ENCODE results near the gene EPC2. TPM values are rescaled to one million over a fixed set of nuclear protein-coding genes. Genes with fewer than 3 reads are reported as not detected.

Gene EPC2
- 51.2 TPM for total RNA-seq

- DNase-seq (ENCODE audit: low spot score), result peak; percentile 91
Observed at GRCh38 chr2:148643998-148644882, at the start of gene EPC2. EPC2 (plus strand) TSS chr2:148644751; CDS start chr2:148645018, 267 bp downstream.

GRCh38 chr2:148596018-148596417 is 48.5 kb upstream of the EPC2 start:
- DNase-seq (ENCODE audit: low spot score), result no peak

GRCh38 chr2:148599109-148599991 is 45.2 kb upstream of the EPC2 start:
- no peak for DNase-seq (ENCODE audit: low spot score)

- DNase-seq (ENCODE audit: low spot score), result no peak
Observed at GRCh38 chr2:148602885-148603561, 41.5 kb upstream of the EPC2 start.

GRCh38 chr2:148603562-148603920 is 41.0 kb upstream of the EPC2 start:
- no peak for DNase-seq (ENCODE audit: low spot score)

- DNase-seq (ENCODE audit: low spot score), result no peak
Observed at GRCh38 chr2:148604927-148605326, 39.6 kb upstream of the EPC2 start.

GRCh38 chr2:148607566-148607965 is 37.0 kb upstream of the EPC2 start:
- DNase-seq (ENCODE audit: low spot score), result no peak

- no peak for DNase-seq (ENCODE audit: low spot score)
Observed at GRCh38 chr2:148613231-148614013, 31.1 kb upstream of the EPC2 start.

GRCh38 chr2:148614014-148614321 is 30.6 kb upstream of the EPC2 start:
- no peak for DNase-seq (ENCODE audit: low spot score)

- DNase-seq (ENCODE audit: low spot score), result peak; percentile 50
Observed at GRCh38 chr2:148614322-148615049, 30.1 kb upstream of the EPC2 start.

- DNase-seq (ENCODE audit: low spot score), result no peak
Observed at GRCh38 chr2:148615381-148615841, 29.1 kb upstream of the EPC2 start.

- DNase-seq (ENCODE audit: low spot score), result no peak
Observed at GRCh38 chr2:148616662-148617061, 27.9 kb upstream of the EPC2 start.

GRCh38 chr2:148617219-148617618 is 27.3 kb upstream of the EPC2 start:
- no peak for DNase-seq (ENCODE audit: low spot score)

- no peak for DNase-seq (ENCODE audit: low spot score)
Observed at GRCh38 chr2:148619560-148620195, 24.9 kb upstream of the EPC2 start.

GRCh38 chr2:148622366-148622765 is 22.2 kb upstream of the EPC2 start:
- no peak for DNase-seq (ENCODE audit: low spot score)

GRCh38 chr2:148623086-148623485 is 21.5 kb upstream of the EPC2 start:
- DNase-seq (ENCODE audit: low spot score), result no peak

GRCh38 chr2:148627224-148627623 is 17.3 kb upstream of the EPC2 start:
- no peak for DNase-seq (ENCODE audit: low spot score)

- no peak for DNase-seq (ENCODE audit: low spot score)
Observed at GRCh38 chr2:148634749-148635148, 9.8 kb upstream of the EPC2 start.

- no peak for DNase-seq (ENCODE audit: low spot score)
Observed at GRCh38 chr2:148638543-148638942, 6.0 kb upstream of the EPC2 start.

GRCh38 chr2:148640767-148641166 is 3.8 kb upstream of the EPC2 start:
- no peak for DNase-seq (ENCODE audit: low spot score)
